ENCODE data around the gene SORT1. TPM values are rescaled to one million over a fixed set of nuclear protein-coding genes. Genes with fewer than 3 reads are reported as not detected.

Gene SORT1
- total RNA-seq, 1 experiment from 2014 or later = 9.2 TPM

DNA sequence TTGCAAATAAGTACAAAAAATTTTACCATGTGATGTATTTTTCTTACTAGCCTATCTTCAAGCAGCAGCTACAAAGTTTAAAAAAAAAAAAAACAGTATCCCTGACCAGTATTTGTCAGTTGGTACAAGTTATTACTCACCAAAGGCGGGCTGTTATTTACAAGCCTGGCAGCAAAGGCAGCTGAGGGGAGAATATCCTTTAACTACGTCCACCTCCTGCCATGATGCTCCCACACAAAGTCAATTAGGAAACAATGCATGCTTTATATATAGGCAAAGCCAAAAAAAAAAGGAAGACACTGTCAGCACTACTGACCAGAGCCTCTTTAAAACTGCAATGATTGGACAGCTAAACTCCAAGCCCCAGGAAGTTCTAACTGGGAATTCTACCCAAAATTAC lies 14.8 kb upstream of the SORT1 start:
- H3K36me3 ChIP-seq (ENCODE audit: low read depth, low read length) = peaks cover 83% of the 10 kb centered on the region
- no peak overlapping the region for H3K9ac ChIP-seq (ENCODE audit: low read length)
- H4K20me1 ChIP-seq (ENCODE audit: low read length) = peaks cover 32% of the 10 kb centered on the region
- ATAC-seq (peak; percentile 70), DNase-seq (no peak)
- ChIA-PET CTCF (no interaction called here), POLR2A (ENCODE audit: unreplicated experiment) (interaction anchor here (0.5 to 0.7 kb wide), 2 partner anchors 51 to 62 kb away, joined by 3 to 17 read pairs; no protein-coding TSS in a partner anchor)
- no peaks in the 10 kb centered on the region for H3K4me1 ChIP-seq (ENCODE audit: insufficient read depth, low read length)
- no peak overlapping the region for H3K4me3 ChIP-seq (ENCODE audit: low read length)
- H3K79me2 ChIP-seq (ENCODE audit: low read length) = peaks cover 53% of the 10 kb centered on the region
- no peak for TF ChIP-seq EZH2 (IDR thresholded peaks at IDR 0.05; ENCODE audit: low read length, unreplicated experiment)
- TF ChIP-seq EZH2phosphoT487 (IDR thresholded peaks at IDR 0.05; ENCODE audit: borderline replicate concordance, low read length) = no peak
- TF ChIP-seq, protein P1, sequence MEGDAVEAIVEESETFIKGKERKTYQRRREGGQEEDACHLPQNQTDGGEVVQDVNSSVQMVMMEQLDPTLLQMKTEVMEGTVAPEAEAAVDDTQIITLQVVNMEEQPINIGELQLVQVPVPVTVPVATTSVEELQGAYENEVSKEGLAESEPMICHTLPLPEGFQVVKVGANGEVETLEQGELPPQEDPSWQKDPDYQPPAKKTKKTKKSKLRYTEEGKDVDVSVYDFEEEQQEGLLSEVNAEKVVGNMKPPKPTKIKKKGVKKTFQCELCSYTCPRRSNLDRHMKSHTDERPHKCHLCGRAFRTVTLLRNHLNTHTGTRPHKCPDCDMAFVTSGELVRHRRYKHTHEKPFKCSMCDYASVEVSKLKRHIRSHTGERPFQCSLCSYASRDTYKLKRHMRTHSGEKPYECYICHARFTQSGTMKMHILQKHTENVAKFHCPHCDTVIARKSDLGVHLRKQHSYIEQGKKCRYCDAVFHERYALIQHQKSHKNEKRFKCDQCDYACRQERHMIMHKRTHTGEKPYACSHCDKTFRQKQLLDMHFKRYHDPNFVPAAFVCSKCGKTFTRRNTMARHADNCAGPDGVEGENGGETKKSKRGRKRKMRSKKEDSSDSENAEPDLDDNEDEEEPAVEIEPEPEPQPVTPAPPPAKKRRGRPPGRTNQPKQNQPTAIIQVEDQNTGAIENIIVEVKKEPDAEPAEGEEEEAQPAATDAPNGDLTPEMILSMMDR (conservative IDR thresholded peaks at IDR 0.05; ENCODE audit: low read depth, low read length) = no peak
- BruUV-seq (replicated peaks) = no TSS peak
- H3K4me2 ChIP-seq (ENCODE audit: low read length) = no peak overlapping the region
- intact Hi-C loops (cut with micrococcal nuclease) = loop anchor here (1.0 kb wide), 1 partner anchor 14 kb away; the partner anchor contains the start of gene PSMA5
- no peak overlapping the region for H3K27ac ChIP-seq (ENCODE audit: low read length)
- no peaks in the 10 kb centered on the region for H3K9me2 ChIP-seq (replicated peaks; ENCODE audit: low read length)
- H3K27me3 ChIP-seq (ENCODE audit: low read length) = no peaks in the 10 kb centered on the region
- H2AFZ ChIP-seq (ENCODE audit: low read length) = no peak overlapping the region
- H3K9me3 ChIP-seq (ENCODE audit: low read length) = no peaks in the 10 kb centered on the region
- H3F3A ChIP-seq (ENCODE audit: low read length, unreplicated experiment) = no peaks in the 10 kb centered on the region

DNA sequence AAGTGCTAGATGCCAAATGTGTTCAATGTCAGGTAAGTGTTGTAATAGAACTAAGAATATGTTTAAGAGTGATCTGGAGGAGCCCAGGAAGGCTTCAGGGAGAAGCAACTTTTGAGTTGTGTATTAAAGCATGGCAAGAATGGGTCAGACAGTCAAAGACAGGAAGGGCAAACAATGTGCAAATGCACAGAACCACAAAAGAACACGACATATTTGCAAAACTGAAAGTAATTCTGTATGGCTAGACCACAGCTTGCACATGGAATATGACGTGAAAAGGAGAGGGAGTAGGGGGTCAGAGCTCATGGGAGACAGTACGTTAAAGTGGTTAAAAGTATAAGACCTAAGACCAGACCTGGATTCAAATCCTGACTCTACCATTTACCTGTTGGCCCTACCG lies 7.1 kb upstream of the SORT1 start:
- BruUV-seq (replicated peaks) = no TSS peak
- ATAC-seq (no peak), DNase-seq (no peak)
- intact Hi-C loops (cut with micrococcal nuclease) = no loop called here
- no peaks in the 10 kb centered on the region for H3K9me2 ChIP-seq (replicated peaks; ENCODE audit: low read length)
- TF ChIP-seq, protein P1 (conservative IDR thresholded peaks at IDR 0.05; ENCODE audit: low read depth, low read length) = no peak
- no peak overlapping the region for H3K27ac ChIP-seq (ENCODE audit: low read length)
- H3K27me3 ChIP-seq (ENCODE audit: low read length) = no peaks in the 10 kb centered on the region
- CTCF ChIA-PET = no interaction called here
- H3K4me1 ChIP-seq (ENCODE audit: insufficient read depth, low read length) = no peaks in the 10 kb centered on the region
- peaks cover 13% of the 10 kb centered on the region for H3F3A ChIP-seq (ENCODE audit: low read length, unreplicated experiment)
- no peak overlapping the region for H3K4me2 ChIP-seq (ENCODE audit: low read length)
- no peak overlapping the region for H2AFZ ChIP-seq (ENCODE audit: low read length)
- peaks cover 4% of the 10 kb centered on the region; the same call in 1 of the 2 replicates for H3K79me2 ChIP-seq (ENCODE audit: low read length)
- H4K20me1 ChIP-seq (ENCODE audit: low read length) = peaks cover 4% of the 10 kb centered on the region
- H3K9ac ChIP-seq (ENCODE audit: low read length) = no peak overlapping the region
- H3K36me3 ChIP-seq (ENCODE audit: low read depth, low read length) = peaks cover 59% of the 10 kb centered on the region
- POLR2A ChIA-PET (ENCODE audit: unreplicated experiment) = no interaction called here
- no peak overlapping the region for H3K4me3 ChIP-seq (ENCODE audit: low read length)
- H3K9me3 ChIP-seq (ENCODE audit: low read length) = no peaks in the 10 kb centered on the region

DNA sequence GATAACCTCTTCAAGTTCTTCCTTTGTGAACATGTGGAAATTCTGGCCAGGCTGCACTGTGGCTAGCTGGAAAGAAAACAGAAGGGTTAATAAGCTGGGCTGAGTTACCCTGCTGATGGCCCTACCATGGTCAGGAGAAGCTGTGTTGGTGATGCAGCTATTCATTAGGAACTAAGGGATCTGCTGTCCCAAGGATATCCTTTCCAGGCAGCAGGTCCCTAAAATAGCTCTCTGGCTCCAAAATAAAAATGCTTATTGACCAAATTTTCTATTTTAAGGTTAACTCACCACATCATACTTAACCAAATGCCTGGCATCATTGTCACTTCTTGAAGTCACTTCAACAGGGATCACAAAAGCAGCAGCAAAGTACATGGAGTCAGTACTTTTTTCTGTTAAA lies 4.3 kb upstream of the SORT1 start:
- DNase-seq (no peak), ATAC-seq (no peak)
- peaks cover under 1% of the 10 kb centered on the region; the same call in 1 of the 2 replicates for H3K79me2 ChIP-seq (ENCODE audit: low read length)
- peaks cover 13% of the 10 kb centered on the region for H3K4me1 ChIP-seq (ENCODE audit: insufficient read depth, low read length)
- intact Hi-C loops (cut with micrococcal nuclease) = no loop called here
- peaks cover 38% of the 10 kb centered on the region; the same call in 1 of the 2 replicates for H3K36me3 ChIP-seq (ENCODE audit: low read depth, low read length)
- peaks cover 13% of the 10 kb centered on the region for H3F3A ChIP-seq (ENCODE audit: low read length, unreplicated experiment)
- TF ChIP-seq EZH2phosphoT487 (IDR thresholded peaks at IDR 0.05; ENCODE audit: borderline replicate concordance, low read length) (no peak), EZH2 (IDR thresholded peaks at IDR 0.05; ENCODE audit: low read length, unreplicated experiment) (no peak)
- TF ChIP-seq, protein P1 (conservative IDR thresholded peaks at IDR 0.05; ENCODE audit: low read depth, low read length) = no peak
- no peak overlapping the region for H3K4me3 ChIP-seq (ENCODE audit: low read length)
- no peak overlapping the region for H2AFZ ChIP-seq (ENCODE audit: low read length)
- no peak overlapping the region for H3K9ac ChIP-seq (ENCODE audit: low read length)
- CTCF ChIA-PET = no interaction called here
- POLR2A ChIA-PET (ENCODE audit: unreplicated experiment) = no interaction called here
- BruUV-seq (replicated peaks) = no TSS peak
- no peaks in the 10 kb centered on the region for H3K27me3 ChIP-seq (ENCODE audit: low read length)
- H3K9me3 ChIP-seq (ENCODE audit: low read length) = no peaks in the 10 kb centered on the region
- H4K20me1 ChIP-seq (ENCODE audit: low read length) = peaks cover 4% of the 10 kb centered on the region; the same call in 1 of the 2 replicates
- H3K9me2 ChIP-seq (replicated peaks; ENCODE audit: low read length) = no peaks in the 10 kb centered on the region
- no peak overlapping the region for H3K4me2 ChIP-seq (ENCODE audit: low read length)
- no peak overlapping the region for H3K27ac ChIP-seq (ENCODE audit: low read length)
